NCI-H1092 (cell line): Measurements from ENCODE around the gene PALLD.

Experiments
- DNase-seq: peaks from one replicate; lab custom pipeline; 2025; lab: John Stamatoyannopoulos, UW

Gene PALLD

GRCh38 chr4:168593399-168593798, 96.5 kb downstream of the PALLD start:
- no peak for DNase-seq

- DNase-seq = no peak
Observed at GRCh38 chr4:168594121-168594520, 97.3 kb downstream of the PALLD start.

DNA sequence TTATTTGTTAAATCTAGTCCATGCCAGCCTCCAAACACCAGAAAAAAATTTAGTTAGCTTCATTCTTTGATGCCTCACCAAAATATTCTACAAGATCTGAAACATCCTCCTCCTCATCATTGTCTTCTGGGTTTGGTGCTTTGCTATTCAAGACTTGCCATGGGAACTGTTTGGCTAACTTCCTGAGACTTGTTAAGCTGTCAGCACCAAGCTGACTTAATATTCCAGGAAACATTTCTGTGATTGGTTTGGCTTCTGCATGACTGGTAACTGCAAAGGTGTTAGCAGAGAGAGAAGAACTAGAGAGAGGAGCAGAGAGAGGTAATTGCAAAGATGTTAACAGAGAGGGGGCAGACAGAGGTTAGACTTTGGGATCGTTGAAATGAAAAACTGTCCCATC, 101.3 kb downstream of the PALLD start:
- no peak for DNase-seq

DNA sequence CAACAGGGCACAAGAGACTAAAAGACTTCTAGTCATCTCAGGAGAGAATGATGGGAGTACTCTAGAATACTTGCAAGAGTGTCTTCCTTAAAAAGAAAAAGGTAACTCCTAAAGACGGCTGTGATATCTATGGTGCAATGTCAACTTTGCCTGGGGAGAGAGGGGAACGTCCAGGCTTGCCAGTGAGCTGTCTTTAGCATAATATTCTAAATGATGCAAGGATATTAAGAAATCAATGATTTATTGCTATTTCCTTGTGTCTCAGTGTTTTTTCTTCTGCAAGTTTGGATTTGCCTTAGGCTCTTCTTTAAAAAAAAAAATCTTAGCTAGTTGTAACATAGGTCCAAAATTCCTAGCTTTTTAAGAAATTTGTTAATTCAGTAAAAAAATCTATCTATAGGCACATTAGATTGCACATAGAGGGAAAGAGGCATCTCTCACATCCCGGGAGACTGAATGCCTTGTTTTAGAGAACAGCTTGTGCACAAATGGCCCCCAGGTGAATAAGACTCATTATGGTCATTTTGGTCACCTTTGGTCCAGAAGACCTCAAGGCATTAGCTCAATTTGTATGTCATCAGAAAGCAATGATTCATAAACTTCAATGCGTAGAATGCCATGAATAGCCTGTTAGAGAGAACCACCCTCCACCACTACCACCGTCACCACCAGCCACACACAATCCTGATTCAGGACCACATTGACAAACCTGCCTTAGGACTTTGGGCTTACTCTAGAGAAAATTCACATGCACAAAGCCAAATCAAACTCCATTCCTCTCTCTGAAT, 104.1 kb downstream of the PALLD start:
- DNase-seq = no peak

GRCh38 chr4:168601899-168602298, 105.0 kb downstream of the PALLD start:
- no peak for DNase-seq

GRCh38 chr4:168604496-168605373, 107.9 kb downstream of the PALLD start:
- no peak for DNase-seq

- DNase-seq = no peak
Observed at GRCh38 chr4:168605411-168605810, 108.6 kb downstream of the PALLD start.

DNA sequence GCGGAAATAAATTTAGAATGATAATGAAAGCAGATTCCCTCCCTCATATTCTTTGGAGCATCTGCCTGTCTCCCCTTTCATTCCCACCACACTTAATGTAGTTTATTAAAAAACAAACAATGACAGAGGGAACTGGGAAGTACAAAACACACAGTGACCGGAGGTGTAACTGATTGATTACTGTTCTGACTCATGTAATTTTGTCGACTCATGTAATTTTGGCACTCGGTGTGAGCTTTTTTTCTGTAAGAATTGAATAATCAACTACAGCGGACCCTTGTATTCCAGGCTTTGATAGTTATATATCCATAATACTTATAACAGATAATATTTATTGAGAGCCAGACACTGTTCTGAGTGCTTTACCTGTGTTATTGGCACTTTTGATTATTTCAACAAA, 110.4 kb downstream of the PALLD start:
- no peak for DNase-seq

DNA sequence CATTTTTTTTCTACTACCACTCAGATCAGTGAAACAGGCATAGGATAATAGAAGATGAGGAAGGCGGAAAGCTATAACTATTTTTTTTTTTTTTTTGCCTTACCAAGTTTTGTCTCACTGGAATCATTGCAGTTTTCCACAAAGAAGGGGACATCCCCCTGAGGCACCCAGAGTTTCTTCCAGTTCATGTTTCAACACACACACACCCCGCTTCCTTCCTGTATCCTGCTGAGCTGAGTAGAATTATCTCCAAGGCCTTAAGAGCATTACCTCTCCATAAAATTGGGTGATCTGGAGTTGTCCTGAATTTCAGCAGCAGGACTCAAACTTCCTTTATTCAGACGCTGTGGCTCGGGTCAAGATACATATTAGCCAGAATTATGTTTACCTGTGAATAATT, 111.9 kb downstream of the PALLD start:
- DNase-seq = no peak

DNA sequence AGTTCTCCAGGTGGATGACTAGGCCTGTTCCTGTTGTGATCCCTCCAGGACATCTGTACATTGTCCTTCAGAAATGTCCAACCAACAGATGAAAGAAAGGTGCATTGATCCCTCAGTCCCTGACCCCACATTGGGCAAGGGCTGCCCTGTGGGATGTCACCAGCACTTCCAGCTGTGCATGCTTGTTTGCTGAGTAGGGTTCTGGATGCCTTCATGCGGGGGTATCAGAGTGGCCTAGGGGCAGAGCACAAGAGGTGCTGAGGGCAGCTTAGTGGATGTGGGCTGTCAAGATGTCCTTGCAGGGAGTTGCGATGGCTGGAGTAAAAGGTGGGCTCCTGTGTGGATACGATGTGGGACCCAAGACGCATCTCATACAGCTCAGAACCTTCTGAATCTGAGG, 112.5 kb downstream of the PALLD start:
- DNase-seq = no peak

DNA sequence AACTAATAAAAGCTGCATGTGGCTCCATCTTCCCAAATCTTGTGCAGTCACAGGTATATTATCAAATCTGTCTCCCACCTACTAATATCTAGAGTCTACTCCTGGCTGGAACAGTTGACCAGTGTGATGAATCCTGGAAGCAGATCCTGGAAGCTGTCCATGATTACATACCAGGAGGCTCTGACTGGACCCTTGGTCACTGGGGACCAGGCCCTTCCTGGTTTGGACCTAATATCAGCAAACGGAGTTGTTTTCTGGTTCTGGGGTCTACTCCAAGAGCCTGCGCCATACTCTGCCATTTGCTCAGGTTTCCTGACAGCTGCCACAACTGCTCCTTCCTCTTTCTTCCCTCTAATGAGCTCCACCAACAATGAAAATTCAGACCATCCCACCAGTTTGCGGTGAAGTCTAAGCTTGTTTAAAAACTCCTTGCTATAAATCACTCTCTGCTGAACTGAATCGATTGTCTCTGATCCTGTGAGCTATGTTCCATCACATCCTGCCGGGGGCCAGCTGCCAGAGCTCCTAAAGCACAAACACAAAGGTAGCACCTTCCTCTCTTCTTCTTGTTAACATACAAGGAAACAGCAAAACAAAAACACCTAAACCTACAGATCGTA, 114.2 kb downstream of the PALLD start:
- no peak for DNase-seq

DNA sequence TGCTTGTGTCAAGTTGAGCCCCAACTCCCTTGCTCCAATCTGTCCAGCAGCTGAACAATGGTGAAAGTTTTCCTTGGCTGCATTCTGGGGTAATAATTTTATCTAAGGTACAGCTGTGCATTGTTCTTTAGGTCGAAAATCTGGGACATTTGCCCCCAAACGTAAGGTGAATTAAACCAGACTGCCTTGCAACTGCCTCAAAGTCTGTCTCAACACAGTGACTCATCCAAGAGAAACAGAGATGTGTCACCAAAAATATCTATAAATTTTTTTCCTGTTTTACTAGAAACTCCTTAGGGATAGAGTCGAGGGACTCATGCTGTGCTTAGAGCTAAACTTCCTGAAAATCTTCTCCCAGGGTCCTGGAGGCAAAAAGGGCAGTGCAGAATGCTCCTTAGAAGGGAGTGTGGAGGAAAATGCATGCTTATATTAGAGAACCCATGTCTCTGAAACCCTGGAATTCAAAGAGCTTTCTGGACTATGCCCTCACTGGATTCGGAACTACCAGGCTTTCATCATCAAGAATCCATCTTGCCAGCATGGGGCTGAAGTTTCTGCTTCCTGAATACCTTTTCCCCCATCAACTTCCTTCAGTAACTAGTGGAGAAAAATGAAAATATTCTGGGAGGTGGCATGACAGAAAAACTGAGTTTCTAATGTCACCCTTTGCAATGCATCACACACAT, 115.7 kb downstream of the PALLD start:
- no peak for DNase-seq

GRCh38 chr4:168613869-168614268, 117.0 kb downstream of the PALLD start:
- no peak for DNase-seq

DNA sequence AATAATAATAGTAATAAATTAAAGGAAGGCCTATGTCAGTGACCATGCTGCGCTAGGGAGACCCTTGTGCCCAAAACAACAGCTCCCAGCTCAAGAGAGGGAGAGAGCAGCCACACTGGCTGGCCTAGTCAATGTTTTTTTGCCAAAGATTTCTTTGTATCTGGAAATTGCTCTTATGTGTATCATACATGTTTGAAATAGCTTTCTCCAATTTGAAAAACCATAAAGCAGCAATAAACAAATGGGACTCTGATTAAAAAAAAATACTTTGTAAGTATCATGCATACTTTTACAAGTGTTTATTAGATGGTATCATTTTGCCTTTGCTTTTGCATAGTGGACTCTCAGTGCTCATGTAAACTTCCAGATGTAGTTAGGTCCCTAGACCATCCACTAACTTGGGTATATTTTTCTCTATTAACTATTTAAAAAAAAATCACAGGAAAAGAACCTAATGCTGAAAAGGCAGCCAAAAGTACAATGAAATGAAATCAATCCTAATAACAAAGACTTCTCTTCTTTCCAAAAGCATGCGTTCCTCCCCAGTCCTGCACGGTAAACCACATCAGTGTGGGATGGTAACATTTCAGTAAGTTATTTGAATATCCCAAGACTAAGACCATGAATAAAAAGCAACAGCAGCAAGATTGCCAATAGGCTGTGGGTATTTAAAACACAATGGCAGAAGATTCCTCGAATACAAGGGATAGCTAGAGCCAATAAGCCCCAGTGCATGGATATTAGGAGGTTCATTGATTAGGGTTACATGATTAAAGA, 117.6 kb downstream of the PALLD start:
- DNase-seq = no peak

DNA sequence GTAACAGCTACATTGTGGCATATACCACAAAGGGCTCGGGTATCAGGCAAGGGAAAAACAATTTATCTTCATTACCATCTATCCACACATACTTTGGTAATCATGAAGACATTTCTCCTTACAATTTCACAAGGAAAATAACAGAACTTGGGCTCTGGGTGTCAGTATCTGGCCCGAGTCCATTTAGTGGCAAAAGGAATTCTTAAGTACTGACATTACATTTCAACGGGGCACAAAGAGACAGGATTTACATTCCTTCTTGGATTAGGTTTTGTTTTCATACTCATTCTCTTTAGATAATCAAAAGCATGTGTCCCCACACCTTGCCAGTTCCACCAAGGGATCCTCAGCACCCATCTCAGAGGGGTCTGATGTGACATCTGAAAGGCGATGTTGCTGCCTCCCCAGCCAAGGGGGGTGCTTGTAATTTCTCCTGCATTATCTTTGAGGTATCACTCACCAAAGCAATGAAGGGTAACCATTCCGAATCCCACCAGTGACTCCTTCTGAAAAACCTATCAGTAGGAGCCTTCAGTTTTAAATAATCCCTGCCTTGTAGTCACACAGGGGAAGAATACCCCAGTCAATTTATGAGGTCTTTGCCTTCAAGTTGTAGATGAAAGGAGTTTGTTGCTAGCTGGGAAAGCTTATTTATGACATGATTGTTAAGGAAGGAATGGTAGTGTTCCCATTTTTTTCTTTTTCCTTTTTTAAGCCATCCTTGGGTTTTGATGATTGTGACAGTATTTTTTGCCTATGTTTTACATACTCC, 118.6 kb downstream of the PALLD start:
- DNase-seq = no peak

DNA sequence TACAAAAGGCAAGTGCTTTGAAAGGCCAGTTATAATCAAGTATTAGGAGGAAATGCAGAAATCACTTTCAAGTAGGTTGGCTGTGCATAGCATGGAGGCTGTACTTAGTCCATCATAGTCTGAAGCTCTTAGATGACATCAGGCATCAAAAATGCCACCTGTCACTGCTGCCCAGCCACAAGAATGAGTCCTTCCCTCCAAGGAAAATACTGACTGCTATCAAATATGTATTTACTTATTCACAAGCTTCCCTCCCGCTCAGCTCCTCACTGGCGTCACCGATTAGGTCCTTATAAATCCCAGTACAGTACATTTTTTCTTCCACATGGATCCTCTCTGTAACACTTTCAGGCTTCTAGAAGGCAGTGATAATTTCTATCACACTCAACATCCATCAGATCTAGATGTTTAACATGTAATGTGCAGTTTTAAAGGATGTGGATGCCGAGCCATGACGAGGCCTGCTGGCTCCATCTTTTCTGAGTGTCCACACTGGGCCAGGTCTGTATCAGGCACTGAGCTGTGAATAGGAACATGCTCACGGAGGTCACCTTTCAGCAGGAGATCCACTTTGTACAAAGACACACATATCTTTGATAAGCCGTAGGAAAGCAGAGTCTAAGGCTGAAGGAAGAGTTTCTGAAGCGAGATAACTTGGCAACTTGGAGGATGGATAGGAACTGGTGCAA, 121.9 kb downstream of the PALLD start:
- no peak for DNase-seq

DNA sequence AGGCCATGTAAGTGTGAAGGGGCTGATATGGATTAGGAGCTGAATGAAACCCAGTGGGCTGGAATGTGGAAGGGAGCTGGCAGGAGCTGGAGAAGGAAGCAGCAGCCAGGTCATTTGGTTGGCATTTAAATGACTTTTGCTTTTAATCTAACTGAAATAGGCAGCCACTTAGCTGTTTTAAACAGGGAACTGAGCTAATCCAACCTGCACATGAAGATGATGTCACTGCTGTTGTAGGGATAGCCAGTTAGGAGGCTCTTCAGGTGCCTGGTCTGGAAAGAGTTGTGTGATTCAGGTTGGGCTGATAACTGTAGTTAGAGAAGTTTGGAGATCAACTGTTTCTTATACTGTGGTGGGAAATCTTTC, 122.4 kb downstream of the PALLD start:
- DNase-seq = no peak

- DNase-seq = no peak
Observed at GRCh38 chr4:168621806-168622589, 125.1 kb downstream of the PALLD start.

- DNase-seq = no peak
Observed at GRCh38 chr4:168622600-168622999, 125.7 kb downstream of the PALLD start.
